Mucosa of descending colon (tissue), 3 donors: Measurements from ENCODE around the gene HSBP1. TPM values are rescaled to one million over a fixed set of nuclear protein-coding genes. Genes with fewer than 3 reads are reported as not detected.

ENCODE experiments used
- ATAC-seq: fragments of 200-7000 bp; cut with Tn5 transposase; one replicate; pipeline ENCODE4 v1.9.1; 2020; ENCODE audit warnings: mild to moderate bottlenecking, moderate library complexity
- DNase-seq, 3 donors: peaks; one replicate each; pipeline ENCODE4 v3.0.0-alpha.2; 2020
- H3K36me3 ChIP-seq: fragments of 200-600 bp; one replicate; pipeline ENCODE4 v1.8.0; 2021; ENCODE audit warnings: low read depth, mild to moderate bottlenecking
- H3K4me1 ChIP-seq: fragments of 200-600 bp; one replicate; pipeline ENCODE4 v1.8.0; 2021; ENCODE audit warnings: low read depth, mild to moderate bottlenecking
- H3K4me3 ChIP-seq: fragments of 200-600 bp; one replicate; pipeline ENCODE4 v1.8.0; 2021; ENCODE audit warnings: mild to moderate bottlenecking
- H3K9me3 ChIP-seq: fragments of 200-600 bp; one replicate; pipeline ENCODE4 v1.8.0; 2021; ENCODE audit warnings: mild to moderate bottlenecking
- intact Hi-C, 2 donors: fragments of 100-400 bp; cut with DNase I in 1 of 2; cut with micrococcal nuclease in 1 of 2; formaldehyde crosslinking; loops; one replicate each; pipeline versions ENCODE4 v1.11.0 to v1.11.1; 2022; cut with DNase I, micrococcal nuclease
- total RNA-seq, 3 donors: library from RNA; stranded (reverse); fragmentation: NEBNext Ultra II Directional in 2 of 3; extraction: Animal tissue kit (Norgen Biotek cat#: 25700) in 2 of 3; gene quantifications; one replicate each; pipeline versions ENCODE4 v1.2.1 to v1.2.4, GENCODE V29; 2021 to 2023
- TF ChIP-seq, protein P1 (sequence below): fragments of 200-600 bp; IDR thresholded peaks from one replicate; pipeline ENCODE4 v1.8.0; 2022; ENCODE audit warnings: antibody characterized with exemption, mild to moderate bottlenecking
- donor health status: DM: no; HTN: no; CAD: no; lungs with moderate emphysema.
- donor health status: DM: no; HTN: no; CAD: no.
- donor health status: DM: no; HTN: yes; CAD: no.

The HSBP1 gene
- total RNA-seq, 3 donors from 2014 or later = 76.9 to 89.2 (median 78.9) TPM

DNA sequence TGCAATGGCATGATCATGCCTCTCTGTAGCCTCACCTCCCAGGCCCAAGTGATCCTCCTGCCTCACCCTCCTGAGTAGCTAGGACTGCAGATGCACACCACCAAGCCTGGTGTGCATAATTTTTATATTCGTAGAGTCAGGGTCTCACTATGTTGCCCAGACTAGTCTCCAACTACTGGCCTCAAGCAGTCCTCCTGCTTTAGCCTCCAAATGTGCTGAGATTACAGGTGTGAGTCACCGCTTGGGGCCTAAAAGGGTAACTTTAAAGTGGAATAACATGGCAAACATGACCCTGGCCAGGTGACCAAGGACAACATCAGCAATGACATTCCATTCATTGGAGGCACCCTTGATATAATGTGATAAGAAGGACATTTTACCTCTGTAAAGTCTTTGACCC, 26.1 kb downstream of the HSBP1 start:
- Histone ChIP-seq H3K9me3 (no peaks in the 10 kb centered on the region), H3K4me1 (no peaks in the 10 kb centered on the region), H3K36me3 (no peaks in the 10 kb centered on the region), H3K4me3 (no peak overlapping the region)
- TF ChIP-seq, protein P1, sequence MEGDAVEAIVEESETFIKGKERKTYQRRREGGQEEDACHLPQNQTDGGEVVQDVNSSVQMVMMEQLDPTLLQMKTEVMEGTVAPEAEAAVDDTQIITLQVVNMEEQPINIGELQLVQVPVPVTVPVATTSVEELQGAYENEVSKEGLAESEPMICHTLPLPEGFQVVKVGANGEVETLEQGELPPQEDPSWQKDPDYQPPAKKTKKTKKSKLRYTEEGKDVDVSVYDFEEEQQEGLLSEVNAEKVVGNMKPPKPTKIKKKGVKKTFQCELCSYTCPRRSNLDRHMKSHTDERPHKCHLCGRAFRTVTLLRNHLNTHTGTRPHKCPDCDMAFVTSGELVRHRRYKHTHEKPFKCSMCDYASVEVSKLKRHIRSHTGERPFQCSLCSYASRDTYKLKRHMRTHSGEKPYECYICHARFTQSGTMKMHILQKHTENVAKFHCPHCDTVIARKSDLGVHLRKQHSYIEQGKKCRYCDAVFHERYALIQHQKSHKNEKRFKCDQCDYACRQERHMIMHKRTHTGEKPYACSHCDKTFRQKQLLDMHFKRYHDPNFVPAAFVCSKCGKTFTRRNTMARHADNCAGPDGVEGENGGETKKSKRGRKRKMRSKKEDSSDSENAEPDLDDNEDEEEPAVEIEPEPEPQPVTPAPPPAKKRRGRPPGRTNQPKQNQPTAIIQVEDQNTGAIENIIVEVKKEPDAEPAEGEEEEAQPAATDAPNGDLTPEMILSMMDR = no peak
- no peak for ATAC-seq
- intact Hi-C loops = no loop called here
- DNase-seq = no peak

DNA sequence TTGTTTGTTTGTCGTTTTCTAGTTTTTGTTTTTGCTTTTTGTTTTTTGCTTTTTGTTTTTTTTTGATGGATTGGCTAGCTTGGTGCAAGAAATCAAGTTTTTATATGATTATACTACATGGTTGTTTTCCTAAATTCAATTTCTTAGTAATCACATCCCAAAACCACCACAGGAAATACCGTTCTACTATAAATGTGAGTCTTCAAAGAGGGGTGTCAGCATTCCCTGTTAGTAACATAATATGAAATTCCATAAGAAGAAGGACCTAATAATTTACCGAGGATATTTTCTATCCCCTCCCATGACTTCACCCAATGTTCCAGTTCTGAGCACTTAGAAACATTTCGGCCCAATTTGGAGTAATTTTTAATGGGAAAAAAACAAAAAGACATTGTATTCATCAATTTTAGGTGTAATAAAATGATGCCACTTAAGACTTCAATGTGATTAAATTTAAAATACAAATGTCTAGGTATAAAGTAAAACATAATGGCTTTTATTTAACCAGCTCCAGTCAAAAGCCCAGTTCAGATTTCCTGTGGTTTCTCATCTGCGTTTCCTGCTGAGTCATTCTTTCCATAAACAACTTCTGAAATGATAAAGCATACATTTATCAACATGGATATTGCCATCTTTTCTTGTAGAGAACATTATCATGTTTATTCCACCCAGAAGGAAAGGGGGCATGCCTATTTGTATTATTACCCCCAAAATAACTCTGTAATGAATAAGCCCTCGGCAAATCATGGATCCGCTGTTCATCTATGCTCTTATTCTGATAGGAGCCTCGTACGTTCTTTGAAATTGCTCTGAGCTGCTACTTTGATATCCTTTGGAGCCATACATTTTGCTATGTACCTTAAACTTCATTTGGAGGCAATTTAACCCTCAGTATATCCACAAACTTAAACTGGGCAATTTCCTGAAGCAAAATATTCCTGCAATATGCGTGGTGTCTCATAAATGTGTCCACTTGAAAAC, 28.1 kb downstream of the HSBP1 start:
- no peak for ATAC-seq
- DNase-seq = no peak
- intact Hi-C loops = no loop called here

DNA sequence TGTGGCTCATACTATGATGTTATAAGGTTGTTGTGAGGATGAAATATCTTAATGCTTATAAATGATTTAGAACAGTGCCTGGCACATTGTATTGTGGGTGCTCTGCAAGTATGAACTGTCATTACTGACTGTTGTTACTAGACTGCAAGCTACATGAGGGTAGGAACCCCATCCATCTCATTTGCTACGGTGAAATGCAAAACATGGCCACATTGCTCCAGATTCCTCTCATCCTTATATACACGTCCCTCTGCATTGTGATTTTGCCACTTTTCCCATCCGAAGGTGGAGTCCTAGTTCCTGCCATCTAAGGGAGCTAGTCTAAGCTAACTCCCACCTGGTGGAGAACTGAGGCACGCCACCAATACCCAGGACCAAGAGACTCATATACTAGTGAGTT, 29.8 kb downstream of the HSBP1 start:
- Histone ChIP-seq H3K4me1 (no peaks in the 10 kb centered on the region), H3K4me3 (no peak overlapping the region), H3K36me3 (no peaks in the 10 kb centered on the region), H3K9me3 (no peaks in the 10 kb centered on the region)
- DNase-seq (no peak), ATAC-seq (no peak)
- TF ChIP-seq, protein P1 = no peak
- intact Hi-C loops = no loop called here

More for the DNA sequence above, 28.1 kb downstream of the HSBP1 start:
- H3K36me3 ChIP-seq = no peaks in the 10 kb centered on the region
- H3K9me3 ChIP-seq = no peaks in the 10 kb centered on the region
- no peaks in the 10 kb centered on the region for H3K4me1 ChIP-seq
- no peak overlapping the region for H3K4me3 ChIP-seq
- TF ChIP-seq, protein P1 = no peak

DNA sequence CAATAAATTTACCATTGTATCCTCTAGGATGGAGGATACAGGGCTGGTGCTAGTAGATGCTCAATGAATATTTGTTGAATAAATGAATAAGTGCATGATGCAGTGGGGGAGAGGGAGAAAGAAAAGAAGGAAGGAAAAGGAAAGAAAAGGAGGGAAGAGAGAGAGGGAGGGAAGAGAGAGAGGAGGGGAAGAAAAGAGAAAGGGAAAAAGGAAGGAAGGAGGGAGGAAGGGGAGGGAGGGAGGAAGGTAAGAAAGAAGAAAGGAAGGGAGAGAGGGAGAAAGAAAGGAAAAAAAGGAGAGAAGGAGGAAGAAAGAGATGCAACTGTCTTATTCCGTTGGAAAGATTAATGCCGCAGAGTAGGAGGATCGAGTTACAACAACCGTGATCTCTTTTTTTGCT, 30.4 kb downstream of the HSBP1 start:
- DNase-seq = no peak
- Histone ChIP-seq H3K36me3 (no peaks in the 10 kb centered on the region), H3K9me3 (no peaks in the 10 kb centered on the region), H3K4me1 (no peaks in the 10 kb centered on the region), H3K4me3 (no peak overlapping the region)
- ATAC-seq = no peak
- intact Hi-C loops = no loop called here
- TF ChIP-seq, protein P1 = no peak

DNA sequence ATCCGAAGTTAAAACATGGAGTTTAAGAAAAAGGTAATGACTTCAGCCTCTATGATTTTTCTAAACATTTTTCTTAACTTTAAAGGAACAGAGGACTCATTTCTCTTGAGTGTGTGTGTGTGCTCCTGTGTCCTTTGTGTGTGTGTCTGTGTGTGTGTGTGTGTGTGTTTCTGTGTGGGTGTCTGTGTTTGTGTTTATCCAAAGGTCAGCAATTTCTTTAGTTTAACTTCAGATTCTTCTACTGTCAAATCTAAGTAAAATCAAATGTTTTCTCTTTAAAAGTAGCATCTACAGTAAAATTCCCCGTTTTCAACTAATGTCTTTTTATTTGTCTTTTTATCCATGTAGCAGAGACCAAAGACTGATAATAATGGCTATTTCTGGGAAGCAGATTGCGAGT, 31.8 kb downstream of the HSBP1 start:
- no peaks in the 10 kb centered on the region for H3K4me1 ChIP-seq
- H3K9me3 ChIP-seq = no peaks in the 10 kb centered on the region
- H3K4me3 ChIP-seq = no peak overlapping the region
- TF ChIP-seq, protein P1 = no peak
- no peak for ATAC-seq
- no peak for DNase-seq
- intact Hi-C loops = no loop called here
- no peaks in the 10 kb centered on the region for H3K36me3 ChIP-seq
